ENCODE results near the gene GOLPH3.

- TF ChIP-seq POLR2A (IDR thresholded peaks at IDR 0.05; ENCODE audit: low read depth, low read length), result no peak
- TF ChIP-seq TAF1 (IDR thresholded peaks at IDR 0.05; ENCODE audit: borderline replicate concordance, low read depth, low read length), result no peak
Measured at GRCh38 chr5:32108167-32108566, 66.0 kb downstream of the GOLPH3 start.
